Umbilical cord (tissue), 2 donors: ENCODE data around the gene RBM20. TPM values are rescaled to one million over a fixed set of nuclear protein-coding genes. Genes with fewer than 3 reads are reported as not detected.

Source experiments
- DNase-seq: peaks from one replicate; pipeline ENCODE4 v3.0.0-alpha.2; 2015; ENCODE audit warnings: low spot score
- total RNA-seq: library from RNA; depleted of rRNA; stranded (reverse); fragments of >200 nt; gene quantifications from one replicate; pipeline ENCODE4 v1.2.3, GENCODE V29; 2014; ENCODE audit warnings: low replicate concordance; ENCODE audit not compliant: insufficient read depth

Gene RBM20
- total RNA-seq, 1 donor from 2014 or later = 2.2 TPM

- peak; percentile 74 for DNase-seq
Observed at GRCh38 chr10:110851020-110851612, 207.0 kb downstream of the RBM20 start.

DNA sequence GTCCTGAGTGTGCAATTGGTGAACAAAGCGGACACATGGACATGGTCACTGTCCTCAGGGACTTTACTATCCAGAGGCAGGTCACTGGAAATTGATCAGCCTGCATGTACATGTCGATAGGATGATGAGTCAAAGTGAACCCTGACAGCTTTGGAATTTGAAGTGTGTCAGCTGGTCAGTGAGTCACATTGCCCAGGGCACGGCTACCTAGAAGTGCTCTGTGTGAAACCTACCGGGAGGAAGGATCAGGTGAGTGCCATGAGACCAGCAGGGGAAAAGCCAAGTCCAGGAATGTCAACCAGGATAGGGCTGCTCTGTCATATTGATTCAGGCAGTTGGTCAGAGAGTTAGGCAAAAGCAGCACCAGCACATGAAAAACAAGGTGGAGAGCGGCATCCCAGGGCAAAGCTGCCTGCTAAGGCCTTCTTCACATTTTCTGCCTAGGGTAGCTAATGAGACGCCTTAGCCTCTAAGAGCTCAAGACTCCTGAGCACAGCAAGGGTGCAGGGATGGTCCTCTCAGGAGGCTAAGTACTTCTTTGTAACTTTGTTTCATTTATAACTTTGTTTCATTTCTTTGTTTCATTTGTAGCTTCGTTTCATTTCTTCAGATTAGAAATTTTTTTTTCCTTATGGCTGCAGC lies 208.2 kb downstream of the RBM20 start:
- DNase-seq = no peak

DNA sequence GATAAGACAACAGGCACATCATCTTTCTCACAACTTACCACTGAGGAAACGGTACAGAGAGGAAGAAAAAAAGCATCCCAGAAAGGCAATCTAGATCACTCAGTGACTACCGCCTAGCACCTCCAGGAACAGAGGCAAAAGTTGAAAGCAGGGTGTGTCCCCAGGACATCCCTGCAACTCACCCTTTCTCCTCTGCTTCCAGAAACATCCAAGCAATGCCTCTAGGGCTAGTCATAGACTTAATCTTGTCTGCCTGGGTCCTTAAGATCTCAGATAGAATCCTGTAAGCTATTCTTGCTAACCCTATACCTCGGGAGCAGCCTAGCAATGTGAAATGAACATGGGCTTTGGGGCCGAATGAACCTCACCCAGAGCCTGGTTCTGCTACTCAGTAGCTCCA lies 208.8 kb downstream of the RBM20 start:
- DNase-seq = peak; percentile 79

- no peak for DNase-seq
Observed at GRCh38 chr10:110853921-110854605, 209.9 kb downstream of the RBM20 start.

- DNase-seq = peak; percentile 93
Observed at GRCh38 chr10:110857265-110858171, 213.4 kb downstream of the RBM20 start.

DNA sequence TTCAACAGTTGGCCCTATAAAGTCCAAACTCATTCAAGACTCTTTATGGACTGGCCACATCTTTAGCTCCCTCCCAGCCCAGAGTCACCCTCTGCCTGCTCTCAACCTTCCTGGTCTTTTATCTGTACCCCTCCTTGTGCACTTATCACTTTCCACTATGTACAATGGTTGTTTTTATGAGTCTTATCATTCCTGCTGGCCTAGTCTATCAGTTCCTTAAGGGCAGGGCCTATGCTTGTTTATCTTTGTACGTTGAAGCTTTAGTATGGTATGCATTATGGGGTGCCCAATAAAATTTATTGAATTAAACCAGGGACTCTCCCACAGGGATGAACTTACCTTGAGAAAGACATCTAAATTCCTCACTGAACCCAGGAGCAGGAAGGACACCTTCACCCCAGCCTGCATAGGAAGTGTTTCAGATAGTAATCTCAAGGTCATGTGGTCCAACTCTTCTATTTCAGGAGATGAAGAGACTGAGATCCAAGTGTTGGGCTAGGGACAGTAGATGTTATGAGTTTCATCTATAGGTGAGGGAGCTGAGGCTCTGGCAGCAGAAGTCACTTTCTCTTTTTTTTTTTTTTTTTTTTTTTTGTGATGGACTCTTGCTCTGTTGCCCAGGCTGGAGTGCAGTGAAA lies 214.3 kb downstream of the RBM20 start:
- DNase-seq = no peak

DNA sequence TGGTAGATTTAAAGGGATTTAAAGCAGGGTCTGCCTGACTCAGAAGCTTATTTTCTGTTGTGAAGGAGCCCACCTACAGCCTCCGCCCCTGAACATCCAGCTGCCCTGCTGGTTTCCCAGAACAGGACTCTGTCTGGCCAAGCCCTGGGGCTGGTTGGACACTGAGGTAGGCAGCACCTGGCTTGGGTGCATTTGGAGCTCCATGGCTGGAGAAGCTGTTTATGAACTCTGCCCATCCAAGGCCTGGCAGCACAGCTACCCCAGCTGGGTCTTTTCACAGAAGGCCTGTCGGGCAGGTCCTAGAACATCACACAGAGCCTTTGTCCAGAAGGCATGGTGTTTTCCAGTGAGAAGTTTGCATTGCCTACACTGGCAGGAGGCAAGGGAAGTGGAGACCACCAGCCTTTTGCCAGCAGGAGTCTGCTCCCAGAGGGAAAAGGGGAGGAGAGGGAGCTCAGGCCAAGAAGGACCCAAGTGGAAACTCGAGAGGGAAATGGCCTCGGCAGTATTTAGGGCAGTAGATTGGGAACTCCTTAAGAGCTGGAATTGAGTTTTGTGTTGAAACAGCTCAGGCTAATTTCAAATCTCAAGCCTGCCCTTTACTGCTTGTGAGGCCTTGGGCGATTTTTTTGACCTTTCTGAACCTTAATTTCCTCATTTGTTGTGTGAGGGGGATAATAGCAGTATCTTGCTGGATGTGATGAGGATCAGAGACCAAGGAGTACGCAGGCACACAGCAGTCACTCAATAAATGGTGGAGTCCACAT lies 215.3 kb downstream of the RBM20 start:
- DNase-seq = no peak

DNA sequence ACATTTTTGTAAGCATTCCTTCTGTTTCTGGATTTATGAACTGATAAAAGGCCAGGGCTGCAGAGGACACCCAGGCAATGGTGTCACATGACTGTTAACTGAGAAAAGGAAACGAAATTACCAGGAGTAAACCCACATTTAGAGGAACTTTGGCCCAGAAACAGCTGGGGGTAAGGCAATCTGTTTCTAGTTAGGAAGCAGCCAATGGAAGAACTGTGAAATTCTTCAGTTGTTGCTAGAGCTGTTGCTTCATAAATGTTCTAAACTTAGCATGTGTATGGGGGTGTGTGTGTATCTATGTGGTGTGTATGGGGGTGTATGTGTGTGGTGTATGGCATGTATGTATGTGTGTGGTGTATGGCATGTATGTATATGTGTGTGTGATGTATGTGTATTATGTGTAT lies 215.8 kb downstream of the RBM20 start:
- peak; percentile 79 for DNase-seq

DNA sequence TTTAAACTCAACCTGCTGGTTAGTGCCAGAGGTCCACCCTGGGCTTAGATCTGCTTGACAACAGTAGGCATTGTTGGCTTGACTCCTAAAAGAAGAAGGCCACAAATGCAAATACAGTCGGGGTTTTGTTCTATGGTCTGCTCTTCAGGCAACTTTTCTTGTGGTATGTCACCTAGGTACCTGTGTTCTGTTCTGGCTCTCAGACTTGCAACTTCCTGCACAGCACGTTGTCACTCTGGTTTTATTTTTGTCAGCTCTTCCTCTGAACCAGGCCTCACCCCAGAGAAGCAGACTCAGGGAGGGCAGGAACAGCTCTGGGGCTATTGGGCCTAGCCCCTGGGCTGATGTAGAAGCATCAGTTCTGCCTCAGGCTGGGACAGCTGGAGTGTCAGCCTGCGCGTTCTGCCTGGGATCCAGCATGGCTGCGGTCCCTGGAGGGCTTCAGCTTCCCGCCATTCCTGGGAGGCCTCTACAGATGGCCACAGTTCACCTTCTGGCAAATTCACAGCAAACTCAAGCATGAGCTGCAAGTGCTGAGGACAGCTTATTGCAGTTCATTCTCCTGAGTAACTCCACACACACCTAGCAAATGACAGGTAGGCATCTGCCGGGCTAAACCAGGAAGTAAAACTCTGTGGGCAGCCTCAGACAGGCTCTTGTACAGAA lies 216.6 kb downstream of the RBM20 start:
- DNase-seq = peak; percentile 11

DNA sequence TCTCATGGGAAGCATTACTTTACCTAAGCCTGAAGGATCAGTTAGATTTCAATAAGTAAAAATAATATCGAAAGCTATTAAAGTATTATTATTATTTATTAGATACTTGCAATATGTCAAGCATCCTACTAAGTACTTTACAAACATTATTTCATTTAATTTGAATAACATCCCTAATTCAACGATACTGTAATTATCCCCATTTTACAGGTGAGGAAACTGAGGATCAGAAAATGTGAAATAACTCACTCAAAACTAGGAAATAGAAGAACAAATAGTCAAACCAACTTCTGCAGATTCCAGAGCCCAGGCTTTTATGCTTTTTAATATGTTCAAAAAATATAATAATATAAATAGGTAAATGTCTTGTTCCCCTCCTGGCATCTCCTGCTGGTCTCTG lies 217.3 kb downstream of the RBM20 start:
- DNase-seq = no peak

DNA sequence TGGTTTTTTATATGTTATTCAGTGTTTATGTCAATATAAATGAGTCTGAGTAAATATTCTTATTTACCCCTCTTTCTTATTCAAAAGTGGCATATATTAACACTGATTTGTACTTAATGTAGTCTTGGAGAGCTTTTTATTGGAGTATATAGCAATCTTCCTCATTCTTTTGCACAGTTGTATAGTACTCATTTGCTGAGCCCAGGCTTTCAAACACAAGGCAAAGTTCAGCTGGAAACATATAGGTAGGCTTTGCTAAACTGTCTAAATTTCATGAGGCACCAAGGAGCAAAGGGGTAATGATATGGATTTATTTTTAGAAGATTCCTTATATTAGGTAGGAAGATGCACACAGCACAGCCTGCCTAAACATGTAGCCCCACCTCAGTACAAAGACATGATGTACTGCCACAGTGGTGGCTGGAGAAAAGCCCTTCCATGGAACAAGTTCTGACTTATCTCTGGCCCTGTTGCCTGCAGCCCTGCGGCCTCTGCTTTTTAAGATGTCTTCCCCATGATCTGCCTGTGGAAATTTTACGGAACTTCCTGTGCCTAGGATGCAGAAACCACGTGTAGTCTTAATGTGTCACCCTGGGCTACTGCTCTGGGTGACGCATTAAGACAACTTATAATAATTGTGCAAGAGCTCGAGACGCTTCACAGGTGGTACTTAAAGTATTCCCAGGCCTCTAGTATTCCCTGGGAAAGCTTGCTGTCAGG lies 218.0 kb downstream of the RBM20 start:
- peak; percentile 65 for DNase-seq

GRCh38 chr10:110862961-110863360 lies 218.8 kb downstream of the RBM20 start:
- DNase-seq = no peak

- no peak for DNase-seq
Observed at GRCh38 chr10:110863361-110863760, 219.2 kb downstream of the RBM20 start.

DNA sequence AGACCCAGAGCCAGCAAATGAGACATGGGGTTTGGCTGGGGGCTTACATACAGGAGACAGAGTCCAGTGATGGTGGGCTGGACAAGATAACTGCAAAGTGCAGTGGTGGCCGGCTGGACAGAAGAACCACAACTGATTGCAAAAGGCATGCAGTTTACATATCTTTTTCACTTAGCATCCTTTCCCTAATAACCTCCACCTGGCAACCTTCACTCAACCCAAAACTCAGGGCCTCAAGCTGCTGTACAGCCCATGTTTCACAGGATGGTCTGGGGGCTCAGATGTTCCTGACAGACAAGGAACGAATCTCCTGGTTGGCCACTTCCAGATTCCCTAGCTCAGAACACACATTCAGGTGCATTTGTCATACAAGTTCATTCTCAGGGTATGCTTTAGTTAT lies 219.8 kb downstream of the RBM20 start:
- no peak for DNase-seq

GRCh38 chr10:110864662-110865140 lies 220.6 kb downstream of the RBM20 start:
- peak; percentile 43 for DNase-seq

GRCh38 chr10:110865186-110865808 lies 221.2 kb downstream of the RBM20 start:
- DNase-seq = peak; percentile 99

GRCh38 chr10:110865809-110866482 lies 221.8 kb downstream of the RBM20 start:
- peak; percentile 73 for DNase-seq
